GM18505 (cell line): Measurements from ENCODE around the gene NPL.
A peak's percentile ranks its signal among the peaks of the same experiment; 100 is the strongest.

Experiments
- ATAC-seq: cut with Tn5 transposase; IDR thresholded peaks from one replicate; pipeline ENCODE4 v1.9.1; 2021; ENCODE audit not compliant: unreplicated experiment
- POLR2A ChIP-seq: IDR thresholded peaks from 4 replicates; pipeline ENCODE4 v1.6.1; 2011; ENCODE audit warnings: borderline replicate concordance; ENCODE audit not compliant: insufficient read depth, insufficient read length; ENCODE audit errors: extremely low read depth

The NPL gene

GRCh38 chr1:182811975-182812722 is 22.6 kb downstream of the NPL start:
- no peak for TF ChIP-seq POLR2A
- ATAC-seq: no peak

GRCh38 chr1:182816863-182817262 is 27.3 kb downstream of the NPL start:
- ATAC-seq: no peak

GRCh38 chr1:182817802-182818201 is 28.2 kb downstream of the NPL start:
- no peak for TF ChIP-seq POLR2A
- ATAC-seq: no peak

More at GRCh38 chr1:182816863-182817262, 27.3 kb downstream of the NPL start:
- no peak for TF ChIP-seq POLR2A

GRCh38 chr1:182823220-182823619 is 33.6 kb downstream of the NPL start:
- ATAC-seq: no peak
- TF ChIP-seq POLR2A: no peak

- no peak for TF ChIP-seq POLR2A
- ATAC-seq: no peak
These were observed 37.3 kb downstream of the NPL start for GRCh38 chr1:182826892-182827291.

- no peak for ATAC-seq
- TF ChIP-seq POLR2A: no peak
These were observed 39.8 kb downstream of the NPL start for GRCh38 chr1:182829285-182829932.

- no peak for TF ChIP-seq POLR2A
- ATAC-seq: no peak
These were observed 43.7 kb downstream of the NPL start for GRCh38 chr1:182833271-182833670.

GRCh38 chr1:182834326-182834725 is 44.8 kb downstream of the NPL start:
- no peak for TF ChIP-seq POLR2A
- no peak for ATAC-seq

GRCh38 chr1:182835806-182836205 is 46.2 kb downstream of the NPL start:
- ATAC-seq: no peak

GRCh38 chr1:182839209-182840066 is 49.9 kb downstream of the NPL start, which contains the start of gene DHX9:
Gene DHX9, plus strand, starts transcription at chr1:182839347. Its CDS starts 3,220 bp downstream, at chr1:182842567.
- peak; percentile 98 for TF ChIP-seq POLR2A
- ATAC-seq: peak; percentile 78

More at GRCh38 chr1:182835806-182836205, 46.2 kb downstream of the NPL start:
- TF ChIP-seq POLR2A: no peak

GRCh38 chr1:182841368-182841988 is 51.9 kb downstream of the NPL start:
- no peak for TF ChIP-seq POLR2A
- no peak for ATAC-seq

- ATAC-seq: no peak
- no peak for TF ChIP-seq POLR2A
These were observed 52.7 kb downstream of the NPL start for GRCh38 chr1:182842265-182842664.

GRCh38 chr1:182845379-182845778 is 55.8 kb downstream of the NPL start:
- ATAC-seq: no peak
- TF ChIP-seq POLR2A: no peak
